Limb (tissue), 2 donors: Measurements from ENCODE around the gene QSOX1.

Experiments used
- DNase-seq, 2 donors: peaks; one replicate each; pipeline ENCODE4 v3.0.0-alpha.2; 2016; ENCODE audit errors: extremely low spot score in 2 of 2

QSOX1 gene

GRCh38 chr1:180213401-180214170, 58.9 kb downstream of the QSOX1 start:
- no peak for DNase-seq

DNA sequence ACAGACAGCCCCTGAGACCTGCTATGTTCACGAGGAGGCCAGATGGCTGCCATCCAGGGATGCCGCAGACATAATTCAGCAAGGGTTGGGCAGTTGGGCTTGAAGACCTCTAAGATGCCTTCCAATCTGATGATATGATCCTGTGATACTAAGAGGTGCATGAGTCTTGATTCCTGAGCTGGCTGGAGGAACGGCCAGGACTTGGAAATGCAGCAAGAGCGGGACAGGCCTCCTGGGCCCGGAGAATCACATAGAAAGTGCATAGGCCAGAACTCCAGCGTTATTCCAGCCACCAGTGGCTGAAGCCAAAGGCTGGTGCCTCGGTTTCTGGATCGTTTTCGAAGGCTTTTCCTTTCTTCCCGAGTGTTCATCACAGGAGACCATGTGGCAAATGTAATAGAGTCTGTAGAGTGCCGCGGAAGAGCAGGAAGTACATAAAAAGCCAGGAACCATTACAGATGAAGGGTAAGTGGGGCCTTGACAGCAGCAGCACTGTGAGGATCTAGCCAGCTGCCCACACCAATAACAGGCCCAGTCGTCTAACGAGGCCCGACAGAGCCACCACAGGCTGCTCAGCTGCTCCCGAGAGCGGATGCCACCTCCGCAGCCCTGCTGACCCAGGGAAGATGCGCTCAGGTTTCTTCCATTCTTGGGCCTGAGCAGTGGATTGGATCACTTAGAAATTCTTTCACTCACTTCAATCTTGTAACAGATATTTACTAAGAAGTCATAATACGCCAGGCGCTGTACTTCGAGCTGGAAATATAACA, 61.4 kb downstream of the QSOX1 start:
- no peak for DNase-seq

DNA sequence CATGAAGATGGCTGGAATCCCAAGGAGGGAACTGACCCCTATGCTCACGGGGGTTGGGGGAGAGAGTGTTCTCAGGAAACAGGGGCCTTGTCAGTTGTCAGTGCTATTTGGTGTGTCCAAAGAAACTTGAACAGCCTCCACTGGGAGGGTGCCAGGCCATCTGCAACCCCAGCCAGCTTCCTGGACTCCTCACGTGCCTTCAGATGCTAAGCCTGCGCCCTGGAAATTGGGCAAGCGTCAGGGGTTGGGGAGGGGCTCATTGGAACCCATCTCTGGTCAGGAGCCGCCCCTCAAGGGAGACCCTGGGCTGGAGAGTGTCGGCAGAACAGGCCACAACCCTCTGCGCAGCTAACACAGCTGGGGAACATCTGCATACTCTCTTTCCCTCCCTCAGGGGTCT, 62.3 kb downstream of the QSOX1 start:
- no peak for DNase-seq

GRCh38 chr1:180218806-180219765, 64.4 kb downstream of the QSOX1 start:
- DNase-seq, result no peak

- no peak for DNase-seq
Measured at GRCh38 chr1:180219776-180220175, 65.1 kb downstream of the QSOX1 start.

DNA sequence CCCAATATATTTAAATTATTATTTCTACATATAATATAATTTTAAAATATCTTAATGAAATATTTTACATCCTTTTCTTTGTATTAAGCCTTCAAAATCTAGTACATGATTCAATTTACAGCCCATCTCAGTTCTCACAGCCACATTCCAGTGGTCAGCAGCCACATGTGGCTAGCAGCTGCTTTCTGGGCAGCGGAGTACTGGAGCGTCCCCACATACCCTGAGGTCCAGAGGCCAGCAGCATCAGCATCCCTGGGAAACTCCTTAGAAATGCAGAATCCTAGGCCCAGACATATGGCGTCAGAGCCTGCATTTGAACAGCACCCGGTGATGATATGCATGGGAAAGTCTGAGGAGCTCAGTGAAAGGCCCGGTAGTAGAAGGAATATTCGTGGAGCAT, 66.8 kb downstream of the QSOX1 start:
- DNase-seq, result no peak

- DNase-seq, result no peak
Measured at GRCh38 chr1:180224902-180225301, 70.2 kb downstream of the QSOX1 start.

DNA sequence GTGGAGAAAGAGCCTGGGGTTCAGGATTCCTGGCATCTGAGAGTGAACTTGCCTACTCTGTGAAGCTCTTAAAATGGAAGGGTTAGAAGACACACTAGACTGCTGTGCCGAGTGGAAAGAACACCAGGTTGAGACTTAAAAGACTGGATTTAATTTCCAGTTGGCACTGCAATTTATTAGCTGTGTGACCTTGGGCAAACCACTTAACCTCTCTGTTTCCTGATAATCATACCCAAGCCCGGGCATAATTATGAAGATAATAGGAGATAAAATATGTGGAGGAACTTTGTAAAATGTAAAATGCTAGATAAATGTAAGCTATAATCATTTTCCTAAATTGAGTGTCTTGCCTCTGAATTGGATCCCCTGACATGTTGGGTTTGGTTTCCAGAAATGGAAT, 70.7 kb downstream of the QSOX1 start:
- no peak for DNase-seq

- no peak for DNase-seq
Measured at GRCh38 chr1:180227861-180228647, 73.4 kb downstream of the QSOX1 start.

DNA sequence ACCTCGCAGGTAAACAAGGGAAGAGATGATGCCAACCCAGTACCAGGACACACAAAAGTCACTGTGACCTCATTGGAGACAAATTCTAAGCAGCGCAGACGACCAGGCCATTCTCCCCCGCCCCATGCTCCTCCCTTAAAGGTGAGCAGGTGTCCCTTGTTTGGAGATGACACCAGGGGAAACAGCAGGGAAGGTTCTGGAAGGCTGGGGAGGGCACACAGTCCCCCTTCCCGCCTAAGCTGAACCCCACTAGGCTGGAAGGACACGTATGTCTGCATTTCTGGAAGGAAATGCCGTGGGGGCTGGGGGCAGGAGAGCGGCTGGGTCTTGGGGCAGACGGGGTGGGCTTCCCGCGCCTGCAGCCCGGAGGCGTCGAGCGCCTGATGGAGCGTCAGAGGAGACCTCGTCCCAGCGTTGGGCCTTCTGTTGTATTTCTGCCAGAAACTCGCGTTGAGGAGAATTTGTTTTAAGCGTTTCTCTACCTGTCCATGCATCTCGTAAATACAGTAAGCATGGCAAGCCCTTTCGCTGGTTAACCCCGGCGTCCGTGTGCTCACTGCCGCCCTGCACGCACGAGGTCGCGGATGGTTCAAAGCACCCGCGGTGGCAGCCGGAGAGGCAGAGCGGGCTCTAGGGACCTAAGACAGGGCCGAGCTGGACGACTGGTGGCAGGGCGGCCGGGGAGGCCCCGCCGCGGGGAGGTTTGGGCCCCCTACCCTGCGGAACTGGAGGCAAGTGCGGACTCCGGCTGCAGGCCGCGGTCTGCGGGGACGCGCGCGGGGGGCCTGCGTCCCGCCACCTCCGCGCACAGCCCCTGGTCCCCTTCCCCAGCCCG, 74.2 kb downstream of the QSOX1 start:
- peak in 1 of 2 donors; percentile 46 for DNase-seq

GRCh38 chr1:180229483-180230415, 75.1 kb downstream of the QSOX1 start, which contains the start of gene LHX4:
TSS of gene LHX4 (plus strand) at chr1:180230264. CDS start at chr1:180230530, 266 bp downstream.
- DNase-seq, result peak in 1 of 2 donors; percentile 68

- DNase-seq, result peak in 1 of 2 donors; percentile 41
Measured at GRCh38 chr1:180230416-180230790, 75.7 kb downstream of the QSOX1 start.

GRCh38 chr1:180230791-180231505, 76.3 kb downstream of the QSOX1 start:
- DNase-seq, result peak in 1 of 2 donors; percentile 64

DNA sequence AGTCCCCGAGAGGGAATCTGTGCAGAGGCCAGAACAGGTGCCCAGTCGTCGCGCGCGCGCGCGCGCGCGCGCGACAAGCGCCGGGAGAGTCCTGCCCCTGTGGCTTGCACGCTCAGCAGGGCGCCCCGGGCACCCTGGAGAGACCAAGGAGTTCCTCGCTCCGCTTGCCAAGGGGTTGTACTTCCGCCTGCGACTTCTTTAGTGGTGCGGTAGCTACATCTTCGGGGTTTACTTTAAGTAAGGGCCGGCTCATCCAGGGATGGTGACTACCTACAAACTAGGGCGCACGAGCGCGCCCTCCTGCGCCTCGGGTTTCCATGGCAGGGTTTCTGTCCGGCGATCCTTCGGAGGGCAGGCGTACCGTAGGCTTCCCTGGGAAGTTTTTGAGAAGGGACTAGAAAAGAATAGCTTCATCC, 76.8 kb downstream of the QSOX1 start:
- DNase-seq, result no peak

DNA sequence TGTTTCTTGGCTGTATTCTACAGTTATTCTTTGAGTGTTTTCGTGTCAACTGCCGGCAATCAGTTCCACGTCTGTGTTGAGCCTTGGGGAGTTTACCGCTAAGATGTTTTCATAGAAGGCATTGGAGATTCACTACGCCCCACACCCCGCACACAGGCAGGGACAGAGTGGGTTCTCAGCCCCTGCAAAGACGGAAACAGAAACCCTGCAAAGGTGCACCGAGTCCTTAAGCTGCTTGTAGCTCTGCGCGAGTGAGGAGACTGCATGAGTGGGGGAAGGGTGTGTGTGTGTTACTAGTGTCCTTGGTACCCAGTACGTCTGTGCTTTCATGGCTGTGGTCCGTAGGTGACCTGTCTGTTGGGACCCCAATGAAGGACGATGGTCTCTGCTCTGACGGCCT, 77.3 kb downstream of the QSOX1 start:
- DNase-seq, result no peak

GRCh38 chr1:180232521-180233043, 77.9 kb downstream of the QSOX1 start:
- no peak for DNase-seq

GRCh38 chr1:180233191-180234011, 78.7 kb downstream of the QSOX1 start:
- DNase-seq, result peak in 1 of 2 donors; percentile 42
